HEK293 (cell line): ENCODE measurements around the gene ZNF334.

ENCODE experiments used
- CTCF ChIA-PET: fragments of 350-600 bp; formaldehyde crosslinking; extraction: SDS; loops from one replicate; lab custom pipeline; 2021; ENCODE audit warnings: antibody characterized with exemption; lab: Yijun Ruan, JAX
- POLR2A ChIA-PET: fragments of 300-600 bp; formaldehyde crosslinking; extraction: SDS; loops from one replicate; lab custom pipeline; 2020; ENCODE audit warnings: antibody characterized with exemption, inconsistent platforms; lab: Yijun Ruan, JAX
- H3K27ac ChIP-seq: fragments of 200-500 bp; sonication (Bioruptor generic); 2 replicates; pipeline ENCODE4 v1.5.1; 2014; ENCODE audit warnings: low read depth, low read length, control low read depth, inconsistent platforms; ENCODE audit errors: extremely low read depth
- H3K36me3 ChIP-seq, 2 experiments: fragments of 200-500 bp in 1 of 2; sonication (Bioruptor generic) in 1 of 2; 1 replicate in 1 of 2; 2 replicates in 1 of 2; pipeline ENCODE4 v1.5.1; 2014 to 2017; ENCODE audit warnings: inconsistent platforms in 2 of 2, low read length in 2 of 2; ENCODE audit not compliant: control insufficient read depth in 2 of 2, insufficient read depth in 1 of 2
- H3K4me1 ChIP-seq: fragments of 200-500 bp; sonication (Bioruptor generic); 2 replicates; pipeline ENCODE4 v1.5.1; 2014; ENCODE audit warnings: mild to moderate bottlenecking, low read length, inconsistent platforms; ENCODE audit not compliant: control insufficient read depth, insufficient read depth
- H3K4me3 ChIP-seq: 2 replicates; pipeline ENCODE4 v1.5.1; 2011; ENCODE audit warnings: low read depth, mild to moderate bottlenecking, control low read depth, low read length, moderate library complexity
- H3K9me3 ChIP-seq: fragments of 200-500 bp; sonication (Bioruptor generic); 2 replicates; pipeline ENCODE4 v1.5.1; 2014; ENCODE audit warnings: low read depth, low read length, inconsistent platforms; ENCODE audit not compliant: control insufficient read depth, insufficient read depth
- PRDM1 ChIP-seq: fragments of 450-650 bp; formaldehyde crosslinking; IDR thresholded peaks from 2 replicates; pipeline ENCODE4; 2016; ENCODE audit warnings: missing biosample characterization, missing genetic modification characterization
- SCRT2 ChIP-seq: fragments of 450-650 bp; formaldehyde crosslinking; IDR thresholded peaks from 2 replicates; pipeline ENCODE4 v1.5.1; 2016; ENCODE audit warnings: missing biosample characterization, missing genetic modification characterization
- SP2 ChIP-seq: fragments of 450-650 bp; formaldehyde crosslinking; IDR thresholded peaks from 2 replicates; pipeline ENCODE4 v1.5.1; 2016; ENCODE audit warnings: missing biosample characterization, missing genetic modification characterization
- SP3 ChIP-seq: fragments of 450-650 bp; formaldehyde crosslinking; IDR thresholded peaks from 2 replicates; pipeline ENCODE4 v1.5.1; 2016; ENCODE audit warnings: missing biosample characterization, missing genetic modification characterization
- ZBTB17 ChIP-seq: fragments of 450-650 bp; formaldehyde crosslinking; IDR thresholded peaks from 2 replicates; pipeline ENCODE4 v1.5.1; 2016; ENCODE audit warnings: missing biosample characterization, missing genetic modification characterization
- ZFHX2 ChIP-seq: fragments of 450-650 bp; formaldehyde crosslinking; conservative IDR thresholded peaks from 2 replicates; pipeline ENCODE4 v1.5.1; 2016; ENCODE audit warnings: missing biosample characterization, missing genetic modification characterization
- ZNF132 ChIP-seq: fragments of 450-650 bp; formaldehyde crosslinking; IDR thresholded peaks from 2 replicates; pipeline ENCODE4 v1.5.1; 2017; ENCODE audit warnings: missing biosample characterization, missing genetic modification characterization, borderline replicate concordance
- ZNF146 ChIP-seq: fragments of 450-650 bp; formaldehyde crosslinking; IDR thresholded peaks from 2 replicates; pipeline ENCODE4 v1.5.1; 2016; ENCODE audit warnings: missing biosample characterization, missing genetic modification characterization
- ZNF169 ChIP-seq: fragments of 450-650 bp; formaldehyde crosslinking; IDR thresholded peaks from 2 replicates; pipeline ENCODE4 v1.5.1; 2016; ENCODE audit warnings: missing biosample characterization, missing genetic modification characterization
- ZNF175 ChIP-seq: fragments of 450-650 bp; formaldehyde crosslinking; IDR thresholded peaks from 2 replicates; pipeline ENCODE4 v1.5.1; 2016; ENCODE audit warnings: missing biosample characterization, missing genetic modification characterization
- ZNF335 ChIP-seq: fragments of 450-650 bp; formaldehyde crosslinking; conservative IDR thresholded peaks from 2 replicates; pipeline ENCODE4 v1.5.1; 2016; ENCODE audit warnings: missing biosample characterization, missing genetic modification characterization
- ZNF341 ChIP-seq: fragments of 450-650 bp; formaldehyde crosslinking; IDR thresholded peaks from 2 replicates; pipeline ENCODE4; 2016; ENCODE audit warnings: low read depth, missing biosample characterization, missing genetic modification characterization
- ZNF394 ChIP-seq: fragments of 450-650 bp; formaldehyde crosslinking; IDR thresholded peaks from 2 replicates; pipeline ENCODE4 v1.5.1; 2016; ENCODE audit warnings: missing biosample characterization, missing genetic modification characterization, mild to moderate bottlenecking, moderate library complexity, borderline replicate concordance
- ZNF76 ChIP-seq: fragments of 450-650 bp; formaldehyde crosslinking; IDR thresholded peaks from 2 replicates; pipeline ENCODE4; 2016; ENCODE audit warnings: low read depth, missing biosample characterization, missing genetic modification characterization, borderline replicate concordance
- TF ChIP-seq, protein P1 (sequence below): fragments of 450-650 bp; formaldehyde crosslinking; IDR thresholded peaks from 2 replicates; pipeline ENCODE4 v1.5.1; 2016; ENCODE audit warnings: missing biosample characterization, missing genetic modification characterization
- TF ChIP-seq, protein P2 (sequence below): fragments of 450-650 bp; formaldehyde crosslinking; conservative IDR thresholded peaks from 2 replicates; pipeline ENCODE4 v1.5.1; 2016; ENCODE audit warnings: low read depth, missing biosample characterization, missing genetic modification characterization
- TF ChIP-seq, protein P3 (sequence below): fragments of 450-650 bp; formaldehyde crosslinking; conservative IDR thresholded peaks from 2 replicates; pipeline ENCODE4 v1.5.1; 2016; ENCODE audit warnings: low read depth, missing biosample characterization, missing genetic modification characterization
- TF ChIP-seq, protein P4 (sequence below): fragments of 450-650 bp; formaldehyde crosslinking; IDR thresholded peaks from 2 replicates; pipeline ENCODE4 v1.5.1; 2016; ENCODE audit warnings: missing biosample characterization, missing genetic modification characterization
- TF ChIP-seq, protein P5 (sequence below): fragments of 450-650 bp; formaldehyde crosslinking; IDR thresholded peaks from 2 replicates; pipeline ENCODE4 v1.5.1; 2016; ENCODE audit warnings: missing biosample characterization, missing genetic modification characterization

The ZNF334 gene

DNA sequence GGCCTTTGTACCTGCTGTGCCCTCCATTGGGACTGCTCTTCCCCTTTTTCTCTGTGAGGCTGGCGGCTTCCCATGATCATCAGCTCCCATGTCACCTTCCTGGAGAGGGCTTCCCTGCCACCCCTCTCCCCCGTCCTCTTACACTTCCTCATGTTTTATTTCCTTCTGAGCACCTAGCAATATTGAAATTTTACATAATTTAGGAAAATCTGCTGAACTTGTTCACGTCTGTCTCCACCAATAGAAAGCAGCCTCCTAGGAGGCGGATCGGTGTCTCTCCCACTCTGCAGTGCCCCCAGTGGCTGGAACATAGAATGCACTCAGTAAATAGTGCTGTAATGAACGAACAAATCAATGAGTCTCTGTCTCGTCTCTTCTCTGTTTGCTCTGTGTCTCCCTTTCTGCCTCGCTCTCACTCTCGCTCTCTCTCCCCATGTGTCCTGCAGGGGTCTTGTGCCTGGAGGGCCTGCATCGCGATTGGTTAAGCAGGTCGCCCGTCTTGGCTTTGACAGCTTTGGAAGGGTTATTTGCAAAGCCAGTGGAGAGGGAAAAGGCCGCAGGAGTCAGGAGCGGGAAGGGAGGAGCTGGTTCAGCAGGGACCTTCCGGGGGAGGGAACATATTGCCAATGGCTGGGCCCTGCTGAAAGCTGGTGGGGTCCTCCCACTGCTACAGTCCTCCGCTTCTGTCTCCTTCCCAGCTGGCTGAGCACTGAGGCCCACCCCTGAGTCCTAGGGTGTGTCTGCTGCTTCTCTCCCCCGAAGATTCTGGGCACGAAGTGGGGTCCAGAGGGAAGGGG, 49.2 kb upstream of the ZNF334 start:
- ChIA-PET CTCF (interaction anchor here (0.6 to 3.4 kb wide), 10 partner anchors 9 to 666 kb away, joined by 3 to 16 read pairs (median 3); partner anchors contain the start of gene OCSTAMP), POLR2A (no interaction called here)
- H3K4me3 ChIP-seq, result peak overlapping the region; percentile 21; the same call in 1 of the 2 replicates
- no peaks in the 10 kb centered on the region for H3K36me3 ChIP-seq
- TF ChIP-seq ZNF394, result peak; percentile 29; the same call in 1 of the 2 replicates
- TF ChIP-seq PRDM1, result peak; percentile 48
- peak; percentile 32; the same call in 1 of the 2 replicates for TF ChIP-seq SP3 (tag by site-specific recombination)
- TF ChIP-seq SP2, result peak; percentile 41
- TF ChIP-seq ZNF335, result peak; percentile 53
- TF ChIP-seq, protein P1, sequence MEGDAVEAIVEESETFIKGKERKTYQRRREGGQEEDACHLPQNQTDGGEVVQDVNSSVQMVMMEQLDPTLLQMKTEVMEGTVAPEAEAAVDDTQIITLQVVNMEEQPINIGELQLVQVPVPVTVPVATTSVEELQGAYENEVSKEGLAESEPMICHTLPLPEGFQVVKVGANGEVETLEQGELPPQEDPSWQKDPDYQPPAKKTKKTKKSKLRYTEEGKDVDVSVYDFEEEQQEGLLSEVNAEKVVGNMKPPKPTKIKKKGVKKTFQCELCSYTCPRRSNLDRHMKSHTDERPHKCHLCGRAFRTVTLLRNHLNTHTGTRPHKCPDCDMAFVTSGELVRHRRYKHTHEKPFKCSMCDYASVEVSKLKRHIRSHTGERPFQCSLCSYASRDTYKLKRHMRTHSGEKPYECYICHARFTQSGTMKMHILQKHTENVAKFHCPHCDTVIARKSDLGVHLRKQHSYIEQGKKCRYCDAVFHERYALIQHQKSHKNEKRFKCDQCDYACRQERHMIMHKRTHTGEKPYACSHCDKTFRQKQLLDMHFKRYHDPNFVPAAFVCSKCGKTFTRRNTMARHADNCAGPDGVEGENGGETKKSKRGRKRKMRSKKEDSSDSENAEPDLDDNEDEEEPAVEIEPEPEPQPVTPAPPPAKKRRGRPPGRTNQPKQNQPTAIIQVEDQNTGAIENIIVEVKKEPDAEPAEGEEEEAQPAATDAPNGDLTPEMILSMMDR, result peak; percentile 87
- no peak for TF ChIP-seq ZNF175 (tag by site-specific recombination)
- no peak for TF ChIP-seq ZFHX2 (tag by site-specific recombination)
- TF ChIP-seq ZBTB17 (tag by site-specific recombination), result peak; percentile 78
- TF ChIP-seq ZNF76 (tag by site-specific recombination), result peak; percentile 24; the same call in 1 of the 2 replicates
- TF ChIP-seq ZNF169 (tag by site-specific recombination), result no peak
- peak; percentile 39; the same call in 1 of the 2 replicates for TF ChIP-seq ZNF341 (tag by site-specific recombination)
- H3K27ac ChIP-seq, result no peak overlapping the region; the same call in 1 of the 2 replicates
- no peaks in the 10 kb centered on the region for H3K9me3 ChIP-seq
- peaks cover 2% of the 10 kb centered on the region; the same call in 1 of the 2 replicates for H3K4me1 ChIP-seq

DNA sequence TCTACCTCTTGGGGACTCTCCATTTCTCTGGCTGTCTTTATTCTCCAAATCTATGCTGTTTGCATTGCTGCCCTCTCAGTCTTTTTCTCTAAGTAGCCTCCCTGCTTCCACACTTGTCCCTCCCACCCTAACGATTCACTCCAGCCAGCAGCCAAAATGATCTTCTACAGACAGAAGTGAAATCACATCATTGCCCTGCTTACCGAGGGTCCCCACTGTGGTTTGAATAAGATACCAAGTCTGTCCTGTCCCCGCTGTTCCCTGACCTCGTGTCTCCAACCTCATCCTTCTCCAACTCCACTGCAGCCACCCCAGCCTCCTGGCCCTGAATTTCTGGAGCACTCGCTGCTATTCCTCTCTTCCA, 48.6 kb upstream of the ZNF334 start:
- Histone ChIP-seq H3K9me3 (no peaks in the 10 kb centered on the region), H3K4me3 (peak overlapping the region; percentile 21; the same call in 1 of the 2 replicates), H3K36me3 (no peaks in the 10 kb centered on the region), H3K4me1 (peaks cover 2% of the 10 kb centered on the region; the same call in 1 of the 2 replicates), H3K27ac (no peak overlapping the region; the same call in 1 of the 2 replicates)
- CTCF ChIA-PET, result interaction anchor here (0.6 to 3.4 kb wide), 9 partner anchors 9 to 1384 kb away, joined by 3 to 16 read pairs (median 3); partner anchors contain the start of gene OCSTAMP
- POLR2A ChIA-PET, result no interaction called here
- TF ChIP-seq, protein P2, sequence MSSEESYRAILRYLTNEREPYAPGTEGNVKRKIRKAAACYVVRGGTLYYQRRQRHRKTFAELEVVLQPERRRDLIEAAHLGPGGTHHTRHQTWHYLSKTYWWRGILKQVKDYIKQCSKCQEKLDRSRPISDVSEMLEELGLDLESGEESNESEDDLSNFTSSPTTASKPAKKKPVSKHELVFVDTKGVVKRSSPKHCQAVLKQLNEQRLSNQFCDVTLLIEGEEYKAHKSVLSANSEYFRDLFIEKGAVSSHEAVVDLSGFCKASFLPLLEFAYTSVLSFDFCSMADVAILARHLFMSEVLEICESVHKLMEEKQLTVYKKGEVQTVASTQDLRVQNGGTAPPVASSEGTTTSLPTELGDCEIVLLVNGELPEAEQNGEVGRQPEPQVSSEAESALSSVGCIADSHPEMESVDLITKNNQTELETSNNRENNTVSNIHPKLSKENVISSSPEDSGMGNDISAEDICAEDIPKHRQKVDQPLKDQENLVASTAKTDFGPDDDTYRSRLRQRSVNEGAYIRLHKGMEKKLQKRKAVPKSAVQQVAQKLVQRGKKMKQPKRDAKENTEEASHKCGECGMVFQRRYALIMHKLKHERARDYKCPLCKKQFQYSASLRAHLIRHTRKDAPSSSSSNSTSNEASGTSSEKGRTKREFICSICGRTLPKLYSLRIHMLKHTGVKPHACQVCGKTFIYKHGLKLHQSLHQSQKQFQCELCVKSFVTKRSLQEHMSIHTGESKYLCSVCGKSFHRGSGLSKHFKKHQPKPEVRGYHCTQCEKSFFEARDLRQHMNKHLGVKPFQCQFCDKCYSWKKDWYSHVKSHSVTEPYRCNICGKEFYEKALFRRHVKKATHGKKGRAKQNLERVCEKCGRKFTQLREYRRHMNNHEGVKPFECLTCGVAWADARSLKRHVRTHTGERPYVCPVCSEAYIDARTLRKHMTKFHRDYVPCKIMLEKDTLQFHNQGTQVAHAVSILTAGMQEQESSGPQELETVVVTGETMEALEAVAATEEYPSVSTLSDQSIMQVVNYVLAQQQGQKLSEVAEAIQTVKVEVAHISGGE (tag by site-specific recombination), result no peak
- no peak for TF ChIP-seq SCRT2 (tag by site-specific recombination)
- TF ChIP-seq ZNF132, result no peak
- TF ChIP-seq, protein P3, sequence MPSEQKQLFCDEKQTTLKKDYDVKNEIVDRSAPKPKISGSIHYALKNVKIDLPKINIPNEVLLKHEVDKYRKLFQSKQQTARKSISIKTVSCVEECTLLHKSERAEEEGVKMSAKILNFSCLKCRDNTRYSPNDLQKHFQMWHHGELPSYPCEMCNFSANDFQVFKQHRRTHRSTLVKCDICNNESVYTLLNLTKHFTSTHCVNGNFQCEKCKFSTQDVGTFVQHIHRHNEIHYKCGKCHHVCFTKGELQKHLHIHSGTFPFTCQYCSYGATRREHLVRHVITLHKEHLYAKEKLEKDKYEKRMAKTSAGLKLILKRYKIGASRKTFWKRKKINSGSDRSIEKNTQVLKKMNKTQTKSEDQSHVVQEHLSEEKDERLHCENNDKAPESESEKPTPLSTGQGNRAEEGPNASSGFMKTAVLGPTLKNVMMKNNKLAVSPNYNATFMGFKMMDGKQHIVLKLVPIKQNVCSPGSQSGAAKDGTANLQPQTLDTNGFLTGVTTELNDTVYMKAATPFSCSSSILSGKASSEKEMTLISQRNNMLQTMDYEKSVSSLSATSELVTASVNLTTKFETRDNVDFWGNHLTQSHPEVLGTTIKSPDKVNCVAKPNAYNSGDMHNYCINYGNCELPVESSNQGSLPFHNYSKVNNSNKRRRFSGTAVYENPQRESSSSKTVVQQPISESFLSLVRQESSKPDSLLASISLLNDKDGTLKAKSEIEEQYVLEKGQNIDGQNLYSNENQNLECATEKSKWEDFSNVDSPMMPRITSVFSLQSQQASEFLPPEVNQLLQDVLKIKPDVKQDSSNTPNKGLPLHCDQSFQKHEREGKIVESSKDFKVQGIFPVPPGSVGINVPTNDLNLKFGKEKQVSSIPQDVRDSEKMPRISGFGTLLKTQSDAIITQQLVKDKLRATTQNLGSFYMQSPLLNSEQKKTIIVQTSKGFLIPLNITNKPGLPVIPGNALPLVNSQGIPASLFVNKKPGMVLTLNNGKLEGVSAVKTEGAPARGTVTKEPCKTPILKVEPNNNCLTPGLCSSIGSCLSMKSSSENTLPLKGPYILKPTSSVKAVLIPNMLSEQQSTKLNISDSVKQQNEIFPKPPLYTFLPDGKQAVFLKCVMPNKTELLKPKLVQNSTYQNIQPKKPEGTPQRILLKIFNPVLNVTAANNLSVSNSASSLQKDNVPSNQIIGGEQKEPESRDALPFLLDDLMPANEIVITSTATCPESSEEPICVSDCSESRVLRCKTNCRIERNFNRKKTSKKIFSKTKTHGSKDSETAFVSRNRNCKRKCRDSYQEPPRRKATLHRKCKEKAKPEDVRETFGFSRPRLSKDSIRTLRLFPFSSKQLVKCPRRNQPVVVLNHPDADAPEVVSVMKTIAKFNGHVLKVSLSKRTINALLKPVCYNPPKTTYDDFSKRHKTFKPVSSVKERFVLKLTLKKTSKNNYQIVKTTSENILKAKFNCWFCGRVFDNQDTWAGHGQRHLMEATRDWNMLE (tag by site-specific recombination), result no peak
- TF ChIP-seq ZNF169 (tag by site-specific recombination), result no peak
- TF ChIP-seq, protein P4, sequence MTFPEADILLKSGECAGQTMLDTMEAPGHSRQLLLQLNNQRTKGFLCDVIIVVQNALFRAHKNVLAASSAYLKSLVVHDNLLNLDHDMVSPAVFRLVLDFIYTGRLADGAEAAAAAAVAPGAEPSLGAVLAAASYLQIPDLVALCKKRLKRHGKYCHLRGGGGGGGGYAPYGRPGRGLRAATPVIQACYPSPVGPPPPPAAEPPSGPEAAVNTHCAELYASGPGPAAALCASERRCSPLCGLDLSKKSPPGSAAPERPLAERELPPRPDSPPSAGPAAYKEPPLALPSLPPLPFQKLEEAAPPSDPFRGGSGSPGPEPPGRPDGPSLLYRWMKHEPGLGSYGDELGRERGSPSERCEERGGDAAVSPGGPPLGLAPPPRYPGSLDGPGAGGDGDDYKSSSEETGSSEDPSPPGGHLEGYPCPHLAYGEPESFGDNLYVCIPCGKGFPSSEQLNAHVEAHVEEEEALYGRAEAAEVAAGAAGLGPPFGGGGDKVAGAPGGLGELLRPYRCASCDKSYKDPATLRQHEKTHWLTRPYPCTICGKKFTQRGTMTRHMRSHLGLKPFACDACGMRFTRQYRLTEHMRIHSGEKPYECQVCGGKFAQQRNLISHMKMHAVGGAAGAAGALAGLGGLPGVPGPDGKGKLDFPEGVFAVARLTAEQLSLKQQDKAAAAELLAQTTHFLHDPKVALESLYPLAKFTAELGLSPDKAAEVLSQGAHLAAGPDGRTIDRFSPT, result no peak
- no peak for TF ChIP-seq ZFHX2 (tag by site-specific recombination)
- TF ChIP-seq ZNF146, result no peak
- TF ChIP-seq, protein P5, sequence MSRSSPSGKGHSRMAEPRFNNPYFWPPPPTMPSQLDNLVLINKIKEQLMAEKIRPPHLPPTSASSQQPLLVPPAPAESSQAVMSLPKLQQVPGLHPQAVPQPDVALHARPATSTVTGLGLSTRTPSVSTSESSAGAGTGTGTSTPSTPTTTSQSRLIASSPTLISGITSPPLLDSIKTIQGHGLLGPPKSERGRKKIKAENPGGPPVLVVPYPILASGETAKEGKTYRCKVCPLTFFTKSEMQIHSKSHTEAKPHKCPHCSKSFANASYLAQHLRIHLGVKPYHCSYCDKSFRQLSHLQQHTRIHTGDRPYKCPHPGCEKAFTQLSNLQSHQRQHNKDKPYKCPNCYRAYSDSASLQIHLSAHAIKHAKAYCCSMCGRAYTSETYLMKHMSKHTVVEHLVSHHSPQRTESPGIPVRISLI (tag by site-specific recombination), result no peak
